H1 (cell line): ENCODE data around the gene POP5. TPM values are rescaled to one million over a fixed set of nuclear protein-coding genes. Genes with fewer than 3 reads are reported as not detected.

Experiments used
- CTCF ChIA-PET: fragments of 300-600 bp; sonication (Branson Sonifier 250); formaldehyde crosslinking; loops from one replicate; lab custom pipeline; 2021; ENCODE audit not compliant: partially characterized antibody; lab: Charles Lee
- POLR2A ChIA-PET: fragments of 300-600 bp; sonication (Branson Sonifier 250); formaldehyde crosslinking; loops from one replicate; lab custom pipeline; 2021; ENCODE audit warnings: inconsistent platforms; ENCODE audit not compliant: partially characterized antibody; lab: Charles Lee
- DNase-seq, 2 experiments: peaks; one replicate each; pipeline versions ENCODE4 v3.0.0 to v3.0.0-alpha.2; 2010 to 2022; ENCODE audit warnings: low spot score in 2 of 2, low read depth in 1 of 2, mixed read lengths in 1 of 2
- FAIRE-seq: peaks from 2 replicates; lab custom pipeline; 2011; peaks lifted over from hg19 to GRCh38; lab: Jason Lieb, UNC
- H2AFZ ChIP-seq: 2 replicates; pipeline ENCODE4 v1.8.1; 2012; ENCODE audit warnings: low read length, inconsistent platforms
- H2AK5ac ChIP-seq: 2 replicates; pipeline ENCODE4 v1.6.1; 2013; ENCODE audit warnings: low read depth, low read length
- H2BK120ac ChIP-seq: replicated peaks from 2 replicates; pipeline ENCODE3; 2013; ENCODE audit warnings: low read depth, low read length, inconsistent platforms
- H2BK12ac ChIP-seq: 2 replicates; pipeline ENCODE4 v1.6.1; 2013; ENCODE audit warnings: low read depth, low read length
- H2BK15ac ChIP-seq: 2 replicates; pipeline ENCODE4 v1.6.1; 2013; ENCODE audit warnings: low read length
- H2BK20ac ChIP-seq: 2 replicates; pipeline ENCODE4 v1.6.1; 2013; ENCODE audit warnings: low read length
- H2BK5ac ChIP-seq: 2 replicates; pipeline ENCODE4 v1.6.1; 2013; ENCODE audit warnings: low read depth, low read length
- H3K14ac ChIP-seq: 2 replicates; pipeline ENCODE4 v1.6.1; 2013; ENCODE audit warnings: inconsistent platforms; ENCODE audit not compliant: insufficient read length
- H3K18ac ChIP-seq: 2 replicates; pipeline ENCODE4 v1.6.1; 2013; ENCODE audit warnings: low read length; ENCODE audit errors: extremely low read depth
- H3K23ac ChIP-seq: 2 replicates; pipeline ENCODE4 v1.6.1; 2013; ENCODE audit warnings: inconsistent platforms; ENCODE audit not compliant: insufficient read length
- H3K23me2 ChIP-seq: 2 replicates; pipeline ENCODE4 v1.6.1; 2013; ENCODE audit warnings: low read depth, low read length
- H3K27ac ChIP-seq: 2 replicates; pipeline ENCODE4 v1.6.1; 2011; ENCODE audit warnings: low read depth, low read length, inconsistent platforms
- H3K27me3 ChIP-seq, 4 experiments: replicated peaks in 1 of 4; 1 replicate in 1 of 4; 2 replicates in 3 of 4; pipeline versions ENCODE4 v1.6.1 to v1.8.1; 2011 to 2013; ENCODE audit warnings: low read length in 3 of 4, mild to moderate bottlenecking in 3 of 4, inconsistent platforms in 2 of 4, mixed read lengths in 2 of 4, moderate library complexity in 1 of 4; ENCODE audit not compliant: control insufficient read depth in 3 of 4, insufficient read depth in 3 of 4; ENCODE audit errors: extremely low read depth in 1 of 4
- H3K36me3 ChIP-seq, 4 experiments: 2 replicates each; pipeline versions ENCODE4 v1.6.1 to v1.8.1; 2011 to 2013; ENCODE audit warnings: mild to moderate bottlenecking in 4 of 4, low read length in 3 of 4, moderate library complexity in 2 of 4, control low read depth in 1 of 4, inconsistent platforms in 1 of 4; ENCODE audit not compliant: insufficient read depth in 4 of 4, control insufficient read depth in 2 of 4
- H3K4ac ChIP-seq: replicated peaks from 2 replicates; pipeline ENCODE3; 2013; ENCODE audit warnings: low read length, low read depth, mixed read lengths, inconsistent platforms; ENCODE audit not compliant: insufficient read length
- H3K4me1 ChIP-seq, 4 experiments: replicated peaks in 1 of 4; 1 replicate in 1 of 4; 2 replicates in 3 of 4; pipeline versions ENCODE4 v1.6.1 to v1.8.1; 2011 to 2013; ENCODE audit warnings: low read length in 3 of 4, inconsistent platforms in 2 of 4, mixed read lengths in 1 of 4; ENCODE audit not compliant: insufficient read depth in 4 of 4, control insufficient read depth in 3 of 4
- H3K4me2 ChIP-seq, 2 experiments: 2 replicates each; pipeline versions ENCODE4 v1.6.1 to v1.8.1; 2011 to 2013; ENCODE audit warnings: low read depth in 2 of 2, low read length in 2 of 2, control low read depth in 1 of 2, inconsistent platforms in 1 of 2, mild to moderate bottlenecking in 1 of 2; ENCODE audit not compliant: insufficient read depth in 1 of 2
- H3K4me3 ChIP-seq, 4 experiments: fragments of 200-600, 300-600 bp in 1 of 4; sonication (generic), shearing (Covaris generic), sonication (Bioruptor Twin) in 1 of 4; 2 replicates each; pipeline versions ENCODE4 v1.5.1 to v1.8.1; 2011 to 2016; ENCODE audit warnings: low read length in 4 of 4, low read depth in 3 of 4, control low read depth in 2 of 4, inconsistent platforms in 2 of 4, mild to moderate bottlenecking in 2 of 4, mixed read lengths in 1 of 4, moderate library complexity in 1 of 4; ENCODE audit not compliant: insufficient read depth in 2 of 4; ENCODE audit errors: extremely low read depth in 1 of 4
- H3K56ac ChIP-seq: replicated peaks from 2 replicates; pipeline ENCODE3; 2013; ENCODE audit warnings: low read depth, mild to moderate bottlenecking, mixed read lengths, low read length, inconsistent platforms; ENCODE audit not compliant: insufficient read length
- H3K79me1 ChIP-seq: 2 replicates; pipeline ENCODE4 v1.6.1; 2013; ENCODE audit warnings: low read depth, low read length, control low read depth
- H3K79me2 ChIP-seq, 2 experiments: 2 replicates each; pipeline versions ENCODE4 v1.6.1 to v1.8.1; 2012 to 2013; ENCODE audit warnings: low read length in 2 of 2, mild to moderate bottlenecking in 2 of 2, inconsistent platforms in 1 of 2; ENCODE audit not compliant: insufficient read depth in 2 of 2, control insufficient read depth in 1 of 2
- H3K9ac ChIP-seq, 4 experiments: replicated peaks in 1 of 4; 1 replicate in 1 of 4; 2 replicates in 3 of 4; pipeline versions ENCODE4 v1.6.1 to v1.8.1; 2011 to 2013; ENCODE audit warnings: low read depth in 3 of 4, low read length in 3 of 4, control low read depth in 2 of 4, mild to moderate bottlenecking in 2 of 4, moderate library complexity in 2 of 4, inconsistent platforms in 1 of 4; ENCODE audit errors: extremely low read depth in 1 of 4
- H3K9me3 ChIP-seq, 2 experiments: 2 replicates each; pipeline versions ENCODE4 v1.6.1 to v1.8.1; 2012 to 2013; ENCODE audit warnings: mild to moderate bottlenecking in 2 of 2, moderate library complexity in 2 of 2, control low read depth in 1 of 2, inconsistent platforms in 1 of 2, low read depth in 1 of 2, low read length in 1 of 2, mixed read lengths in 1 of 2; ENCODE audit not compliant: insufficient read depth in 2 of 2
- H4K20me1 ChIP-seq, 2 experiments: replicated peaks in 1 of 2; 2 replicates each; pipeline versions ENCODE3 to v1.8.1; 2011 to 2013; ENCODE audit warnings: inconsistent platforms in 2 of 2, low read length in 2 of 2, mild to moderate bottlenecking in 1 of 2; ENCODE audit not compliant: insufficient read depth in 2 of 2, control insufficient read depth in 1 of 2
- H4K5ac ChIP-seq: 2 replicates; pipeline ENCODE4 v1.6.1; 2013; ENCODE audit warnings: low read length, low read depth, mixed read lengths, inconsistent platforms; ENCODE audit not compliant: insufficient read length
- H4K8ac ChIP-seq: 2 replicates; pipeline ENCODE4 v1.8.0; 2013; ENCODE audit warnings: mild to moderate bottlenecking, moderate library complexity, low read length, inconsistent platforms; ENCODE audit not compliant: insufficient read depth; ENCODE audit errors: extremely low read depth
- H4K91ac ChIP-seq: replicated peaks from 2 replicates; pipeline ENCODE3; 2013; ENCODE audit warnings: low read length, mixed read lengths, inconsistent platforms; ENCODE audit not compliant: insufficient read length
- ATF3 ChIP-seq: IDR thresholded peaks from 2 replicates; pipeline ENCODE4 v1.6.1; 2011; ENCODE audit warnings: low read depth, mild to moderate bottlenecking, low read length; ENCODE audit not compliant: insufficient read depth
- BCL11A ChIP-seq, 2 experiments: IDR thresholded peaks; one replicate each; pipeline ENCODE4 v1.6.1; 2011; ENCODE audit warnings: low read depth in 2 of 2, low read length in 2 of 2, mild to moderate bottlenecking in 2 of 2
- CTBP2 ChIP-seq: IDR thresholded peaks from 2 replicates; pipeline ENCODE4 v1.7.0; 2011; ENCODE audit warnings: borderline replicate concordance, mild to moderate bottlenecking, moderate library complexity, mixed read lengths, low read length; ENCODE audit not compliant: insufficient read depth, insufficient read length
- CTCF ChIP-seq, 3 experiments: IDR thresholded peaks; 1 replicate in 2 of 3; 2 replicates in 1 of 3; pipeline versions ENCODE4 v1.5.1 to v1.6.1; 2011; ENCODE audit warnings: low read length in 3 of 3, mild to moderate bottlenecking in 3 of 3, inconsistent platforms in 2 of 3, low read depth in 1 of 3, moderate library complexity in 1 of 3; ENCODE audit not compliant: insufficient read depth in 1 of 3; ENCODE audit errors: control extremely low read depth in 1 of 3
- EP300 ChIP-seq, 2 experiments: IDR thresholded peaks; 1 replicate in 1 of 2; 2 replicates in 1 of 2; pipeline ENCODE4 v1.6.1; 2011 to 2012; ENCODE audit warnings: low read depth in 2 of 2, low read length in 2 of 2, mild to moderate bottlenecking in 2 of 2, borderline replicate concordance in 1 of 2, inconsistent platforms in 1 of 2, moderate library complexity in 1 of 2
- HDAC6 ChIP-seq: IDR thresholded peaks from one replicate; pipeline ENCODE4 v1.7.1; 2012; ENCODE audit warnings: low read depth, mild to moderate bottlenecking, inconsistent platforms, low read length, moderate library complexity
- KDM4A ChIP-seq: IDR thresholded peaks from one replicate; pipeline ENCODE4 v1.7.1; 2012; ENCODE audit warnings: low read depth, mild to moderate bottlenecking, moderate library complexity, low read length, inconsistent platforms; ENCODE audit not compliant: severe bottlenecking
- MAFK ChIP-seq: IDR thresholded peaks from 2 replicates; pipeline ENCODE4 v1.6.1; 2012; ENCODE audit warnings: low read depth, mild to moderate bottlenecking, improper control_type of control experiment, low read length
- SIN3A ChIP-seq, 2 experiments: IDR thresholded peaks in 1 of 2; conservative IDR thresholded peaks in 1 of 2; 2 replicates each; pipeline ENCODE4 v1.6.1; 2011 to 2012; ENCODE audit warnings: low read length in 2 of 2, improper control_type of control experiment in 1 of 2, low read depth in 1 of 2, mild to moderate bottlenecking in 1 of 2
- TCF12 ChIP-seq: IDR thresholded peaks from 2 replicates; pipeline ENCODE4 v1.6.1; 2011; ENCODE audit warnings: low read depth, mild to moderate bottlenecking, low read length
- WGBS, 2 experiments: shearing (Covaris generic) in 1 of 2; methylation state at CpG; one replicate each; pipeline versions ENCODE4 v1.1.6 to v1.1.7; 2013 to 2015; ENCODE audit warnings: low lambda C conversion rate in 2 of 2, mixed read lengths in 2 of 2, inconsistent platforms in 1 of 2, low coverage in 1 of 2, missing lambda C conversion rate in 1 of 2; ENCODE audit not compliant: insufficient replicate concordance in 2 of 2, insufficient coverage in 1 of 2, insufficient read length in 1 of 2; ENCODE audit errors: extremely low coverage in 1 of 2, missing lambda C conversion rate in 1 of 2; 5-methylcytosine and 5-hydroxymethylcytosine counted together
- polyA plus RNA-seq, 7 experiments: library from polyadenylated mRNA; depleted of rRNA in 3 of 7; stranded (reverse) in 5 of 7; unstranded in 2 of 7; fragments of >200 nt in 5 of 7; fragments of 200-250 nt in 2 of 7; gene quantifications; 1 replicate in 5 of 7; 2 replicates in 1 of 7; 4 replicates in 1 of 7; pipeline versions ENCODE4 v1.2.1 to v1.2.3, GENCODE V29; 2011 to 2013; ENCODE audit warnings: missing spikeins in 2 of 7, mixed read lengths in 2 of 7
- total RNA-seq: library from RNA; stranded (reverse); fragmentation: NEBNext Ultra II Directional; extraction: Animal tissue kit (Norgen Biotek cat#: 25700); gene quantifications from 2 replicates; pipeline ENCODE4 v1.2.1, GENCODE V29; 2021

Gene POP5
- total and polyA plus RNA-seq, 2 of the 8 experiments (the other 6 are each of a cell fraction or from before 2014, with no cell fraction given), result 59.7 to 124 TPM

GRCh38 chr12:120586206-120586605 is 5.0 kb upstream of the POP5 start:
- H2BK20ac ChIP-seq, result no peak overlapping the region
- H3K23ac ChIP-seq, result no peak overlapping the region
- no peak overlapping the region for H4K91ac ChIP-seq
- no peak overlapping the region for H3K18ac ChIP-seq
- H3K27ac ChIP-seq, result no peak overlapping the region
- DNase-seq, result no peak
- H3K79me2 ChIP-seq, result no peaks in the 10 kb centered on the region
- no peak overlapping the region for H3K56ac ChIP-seq
- H3K4me3 ChIP-seq, result no peak overlapping the region
- H3K4me1 ChIP-seq, result peaks cover 0 to 6% (median 1%) of the 10 kb centered on the region in 4 experiments; a peak in 5 of 7 replicates
- no peaks in the 10 kb centered on the region for H3K36me3 ChIP-seq
- no peak overlapping the region; the same call in 1 of the 2 replicates for H4K8ac ChIP-seq
- H4K20me1 ChIP-seq, result no peaks in the 10 kb centered on the region
- WGBS, 2 experiments, result 78% methylated on average over 7 of the region's 7 CpGs; no CpG with 5 or more reads in 1 of the 2 experiments
- H2BK15ac ChIP-seq, result no peak overlapping the region
- no peak overlapping the region for H3K4me2 ChIP-seq
- H2BK12ac ChIP-seq, result no peak overlapping the region
- H4K5ac ChIP-seq, result no peak overlapping the region
- no peak overlapping the region for H3K4ac ChIP-seq
- no peak overlapping the region for H2AK5ac ChIP-seq
- H2AFZ ChIP-seq, result no peak overlapping the region
- CTCF ChIA-PET, result interaction anchor here (1.4 to 1.6 kb wide), 3 partner anchors 40 to 134 kb away, joined by 3 to 6 read pairs (median 4); no protein-coding TSS in a partner anchor
- no peak for FAIRE-seq
- no peak overlapping the region for H2BK5ac ChIP-seq
- no peak overlapping the region for H2BK120ac ChIP-seq
- no peak overlapping the region for H3K9ac ChIP-seq
- no peaks in the 10 kb centered on the region for H3K9me3 ChIP-seq
- H3K79me1 ChIP-seq, result no peaks in the 10 kb centered on the region
- peaks cover 0 to 3% (median 1%) of the 10 kb centered on the region in 4 experiments; a peak in 1 of 7 replicates for H3K27me3 ChIP-seq
- H3K23me2 ChIP-seq, result peaks cover 6% of the 10 kb centered on the region
- POLR2A ChIA-PET, result no interaction called here
- H3K14ac ChIP-seq, result no peak overlapping the region
- TF ChIP-seq SIN3A (conservative IDR thresholded peaks at IDR 0.05 in 1 of 2, IDR thresholded peaks at IDR 0.05 in 1 of 2; ENCODE audit: low read depth in 1 of 2, low read length in 2 of 2) (no peak), KDM4A (no peak), EP300 (IDR thresholded peaks at IDR 0.05; ENCODE audit: borderline replicate concordance in 1 of 2, low read depth in 2 of 2, low read length in 2 of 2) (no peak), TCF12 (no peak), ATF3 (no peak), MAFK (no peak), CTCF (IDR thresholded peaks at IDR 0.05; ENCODE audit: control extremely low read depth in 1 of 3, insufficient read depth in 1 of 3, low read depth in 1 of 3, low read length in 3 of 3) (no peak), HDAC6 (no peak), BCL11A (IDR thresholded peaks at IDR 0.05; ENCODE audit: low read depth in 2 of 2, low read length in 2 of 2) (no peak), CTBP2 (no peak)
